NCI-H128 (cell line): Measurements from ENCODE around the gene CDH4.

Experiments
- DNase-seq: peaks from one replicate; lab custom pipeline; 2025; ENCODE audit not compliant: unreplicated experiment; lab: John Stamatoyannopoulos, UW

The CDH4 gene

DNA sequence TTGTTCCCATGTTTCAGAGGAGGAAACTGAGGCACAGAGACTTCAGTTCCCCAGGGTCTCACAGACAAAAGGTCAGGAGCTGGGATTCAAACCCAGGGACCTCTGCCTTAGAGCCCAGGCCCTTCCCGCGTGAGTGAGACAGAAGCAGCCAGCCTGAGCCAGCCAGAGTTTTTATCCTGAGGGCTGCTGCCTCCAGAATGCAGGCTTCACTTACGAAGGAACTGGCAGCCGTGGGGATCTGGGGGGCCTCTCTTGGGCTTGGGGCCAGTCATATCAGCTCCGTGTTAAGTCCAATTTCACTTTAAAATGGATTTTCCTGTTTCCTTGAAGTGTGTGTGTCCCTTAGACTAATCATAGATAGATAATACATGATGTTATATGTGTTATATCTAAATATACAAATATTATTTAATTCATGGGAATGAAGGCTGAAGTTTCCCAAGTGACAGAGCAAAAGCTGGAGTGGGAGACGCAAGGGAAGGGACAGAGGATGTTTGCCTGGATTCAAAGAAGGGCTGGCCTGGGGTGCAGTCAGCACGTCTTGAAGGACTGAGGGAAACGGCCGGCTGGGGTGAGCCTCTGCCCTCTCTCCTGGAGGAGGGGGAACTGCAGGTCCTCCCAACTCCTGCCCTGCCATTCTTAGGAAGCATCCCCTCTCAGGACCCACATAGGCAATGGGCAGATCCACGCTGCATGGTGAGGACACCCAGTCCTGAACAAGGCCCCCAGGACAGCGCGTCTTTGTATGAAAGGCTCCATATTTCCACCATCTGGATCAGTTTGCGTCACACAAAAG is 320.1 kb downstream of the CDH4 start:
- no peak for DNase-seq

DNA sequence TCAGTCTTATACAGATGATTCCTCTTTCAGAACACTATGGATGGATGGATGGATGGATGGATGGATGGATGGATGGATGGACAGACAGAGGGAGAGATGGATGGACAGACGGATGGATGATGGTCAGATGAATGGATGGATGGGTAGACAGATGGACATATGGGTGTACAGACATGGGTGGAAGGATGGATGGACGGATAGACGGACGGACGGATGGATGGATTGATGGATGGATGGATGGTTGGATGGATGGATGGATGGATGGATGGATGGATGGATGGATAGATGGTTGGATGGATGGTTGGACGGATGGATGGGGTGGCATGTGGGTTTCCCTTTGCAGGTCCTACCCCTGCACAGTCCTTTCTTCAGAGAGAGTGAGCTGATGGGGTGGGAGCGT is 320.7 kb downstream of the CDH4 start:
- no peak for DNase-seq

DNA sequence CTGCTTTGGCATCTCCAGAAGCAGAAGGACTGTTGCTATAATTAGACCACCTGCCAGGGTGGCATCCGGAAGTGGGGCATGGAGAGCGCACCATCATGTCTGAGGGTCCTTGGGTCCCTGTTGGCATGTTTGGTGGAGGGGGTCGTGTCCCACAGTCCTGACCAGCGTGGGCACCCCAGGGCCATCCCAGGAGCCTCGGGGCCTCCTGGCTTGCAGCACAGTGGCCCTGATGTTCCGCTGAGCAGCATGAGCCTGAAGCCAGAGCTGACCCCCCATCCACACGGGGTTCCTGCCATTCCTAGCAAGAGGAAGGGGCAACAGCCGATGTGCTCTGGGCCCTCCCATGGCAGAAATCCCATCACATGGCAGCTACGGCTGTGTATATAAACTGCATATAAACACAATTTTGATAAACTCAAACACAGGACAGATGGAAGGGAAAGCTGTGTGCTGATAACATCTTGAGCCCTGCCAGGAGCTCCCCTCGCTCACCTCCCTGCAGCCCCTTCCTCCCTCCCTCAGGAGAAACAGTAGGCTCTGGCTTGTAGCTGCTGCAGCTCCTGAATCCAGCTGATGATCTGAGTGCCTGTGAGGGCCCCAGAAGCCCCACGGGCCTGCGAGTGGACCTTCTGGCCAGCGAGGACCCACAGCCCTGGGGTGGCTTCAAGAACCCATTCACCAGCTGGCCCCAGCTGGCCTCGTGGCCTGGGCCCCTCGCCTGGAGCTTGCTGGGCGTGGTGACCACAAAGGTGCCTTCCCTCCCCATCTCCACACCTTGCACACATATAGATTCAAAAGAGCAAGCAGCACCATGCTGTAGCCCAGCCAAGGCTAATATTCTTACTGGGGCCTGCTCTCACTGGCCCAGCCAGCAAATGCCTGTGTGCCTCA is 321.6 kb downstream of the CDH4 start:
- DNase-seq, result no peak

DNA sequence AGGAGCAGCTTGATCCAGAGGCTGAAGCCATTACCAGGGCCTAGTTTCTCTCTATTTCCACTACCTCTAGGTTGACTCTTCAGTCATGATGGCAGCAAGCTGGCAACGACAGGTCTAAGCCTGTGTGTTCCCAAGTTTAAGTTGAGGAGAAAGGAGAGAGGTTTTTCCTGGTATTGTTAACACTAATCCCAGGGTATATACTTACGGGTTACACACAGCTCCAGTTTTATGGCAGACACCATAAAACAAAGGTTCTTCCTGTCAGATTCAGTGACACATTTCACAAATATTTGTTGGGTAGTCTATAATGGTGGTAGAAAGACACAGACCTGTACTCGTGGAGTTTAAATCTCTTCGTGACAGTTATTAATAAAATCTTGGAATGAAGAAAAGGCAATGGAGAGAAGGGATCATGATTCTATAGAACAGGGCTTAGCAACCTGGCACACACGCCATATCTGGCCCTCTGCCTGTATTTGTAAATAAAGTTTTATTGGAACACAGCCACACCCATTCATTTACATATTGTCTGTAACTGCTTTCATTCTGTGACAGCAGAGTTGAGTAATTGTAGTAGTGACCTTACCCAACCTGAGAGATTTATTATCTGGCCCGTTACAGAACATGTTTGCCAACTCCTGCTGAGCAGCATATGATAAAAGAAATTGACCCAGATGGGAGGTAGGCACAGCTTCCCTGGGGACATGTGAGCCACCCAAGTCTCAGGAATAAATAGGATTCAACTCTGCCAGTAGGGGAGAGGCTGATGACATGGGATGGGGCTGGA is 323.3 kb downstream of the CDH4 start:
- no peak for DNase-seq

DNA sequence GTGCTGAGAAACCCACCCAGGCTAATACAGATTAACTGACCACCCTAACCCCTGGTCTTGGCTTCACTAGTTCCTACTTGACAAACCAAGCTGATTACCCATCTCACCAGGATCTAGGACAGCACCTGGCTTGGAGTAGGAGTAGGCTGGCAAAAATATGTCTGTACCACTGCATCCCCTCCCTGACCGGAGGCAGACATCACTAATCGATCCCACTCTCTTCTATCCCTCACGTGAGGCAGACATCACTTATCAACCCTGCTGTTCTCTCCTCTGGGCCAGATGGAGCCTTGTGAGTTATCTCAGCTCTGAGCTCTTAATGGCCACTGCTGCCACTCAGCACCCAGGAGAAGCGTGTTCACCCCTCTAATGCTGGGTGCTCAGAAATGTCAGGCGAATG is 324.3 kb downstream of the CDH4 start:
- DNase-seq, result no peak

DNA sequence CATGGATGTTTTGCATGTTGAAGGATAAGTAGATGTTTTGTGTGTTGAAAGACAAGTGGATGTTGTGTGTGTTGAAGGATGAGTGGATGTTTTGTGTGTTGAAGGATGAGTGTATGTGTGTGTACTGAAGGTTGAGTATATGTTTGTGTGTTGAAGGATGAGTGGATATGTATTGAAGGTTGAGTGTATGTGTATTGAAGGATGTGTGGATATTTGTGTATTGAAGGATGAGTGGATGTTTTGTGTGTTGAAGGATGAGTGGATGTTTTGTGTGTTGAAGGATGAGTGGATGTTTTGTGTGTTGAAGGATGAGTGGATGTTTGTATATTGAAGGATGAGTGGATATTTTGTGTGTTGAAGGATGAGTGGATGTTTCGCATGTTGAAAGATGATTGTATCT is 325.0 kb downstream of the CDH4 start:
- no peak for DNase-seq

DNA sequence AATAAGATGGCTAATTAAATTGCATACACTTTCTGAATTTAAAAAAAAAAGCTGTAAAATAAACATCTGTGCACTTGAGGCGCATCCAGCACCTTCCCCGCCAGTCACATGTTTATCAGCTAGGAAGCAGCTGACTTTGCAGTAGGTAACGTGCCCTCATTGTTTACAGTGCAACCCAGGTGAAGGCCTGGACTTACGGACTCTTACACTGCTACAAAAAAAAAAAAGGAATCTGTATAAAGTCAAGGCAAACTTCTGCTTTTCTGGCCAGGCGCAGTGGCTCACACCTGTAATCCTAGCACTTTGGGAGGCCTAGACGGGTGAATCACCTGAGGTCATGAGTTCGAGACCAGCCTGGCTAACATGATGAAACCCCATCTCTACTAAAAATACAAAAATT is 327.8 kb downstream of the CDH4 start:
- no peak for DNase-seq

DNA sequence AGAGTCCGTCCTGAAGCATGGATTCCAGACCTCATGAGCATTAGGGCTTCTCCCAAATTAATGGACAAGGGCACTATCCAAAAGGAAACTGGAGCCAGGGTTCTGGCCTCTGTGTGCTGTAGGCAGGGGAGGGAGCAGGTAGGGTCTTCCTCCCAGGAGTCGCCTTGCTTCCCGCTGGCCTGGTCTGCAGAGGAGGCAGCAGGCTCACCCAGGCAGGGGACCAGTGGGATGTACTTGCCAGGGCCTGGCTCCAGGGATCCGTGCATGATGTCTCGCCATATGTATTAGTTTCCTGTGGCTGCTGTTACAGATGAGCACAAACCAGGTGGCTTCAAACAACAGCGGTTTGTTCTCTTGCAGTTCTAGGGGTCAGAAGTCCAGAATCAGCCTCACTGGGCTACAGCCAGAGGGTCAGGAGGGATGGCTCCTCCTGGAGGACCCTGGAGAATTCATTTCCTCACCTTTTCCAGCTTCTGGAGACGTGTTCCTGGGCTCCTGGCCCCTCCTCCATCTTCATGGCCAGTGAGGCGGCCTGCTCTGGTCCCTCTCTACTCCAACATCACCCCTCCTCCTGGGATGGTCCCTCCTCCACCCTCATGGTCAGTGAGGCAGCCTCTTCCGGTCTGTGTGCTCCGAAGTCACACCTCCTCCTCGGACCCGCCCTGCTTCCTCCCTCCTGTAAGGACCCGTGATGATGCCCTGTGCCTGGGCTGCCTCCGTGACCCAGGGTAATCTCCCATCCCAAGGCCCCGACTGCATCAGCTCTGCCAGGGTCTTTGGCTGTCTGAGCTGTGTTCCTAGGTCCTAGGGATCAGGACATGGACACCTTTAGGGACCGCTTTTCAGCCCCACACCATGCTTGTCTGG is 329.1 kb downstream of the CDH4 start:
- no peak for DNase-seq

DNA sequence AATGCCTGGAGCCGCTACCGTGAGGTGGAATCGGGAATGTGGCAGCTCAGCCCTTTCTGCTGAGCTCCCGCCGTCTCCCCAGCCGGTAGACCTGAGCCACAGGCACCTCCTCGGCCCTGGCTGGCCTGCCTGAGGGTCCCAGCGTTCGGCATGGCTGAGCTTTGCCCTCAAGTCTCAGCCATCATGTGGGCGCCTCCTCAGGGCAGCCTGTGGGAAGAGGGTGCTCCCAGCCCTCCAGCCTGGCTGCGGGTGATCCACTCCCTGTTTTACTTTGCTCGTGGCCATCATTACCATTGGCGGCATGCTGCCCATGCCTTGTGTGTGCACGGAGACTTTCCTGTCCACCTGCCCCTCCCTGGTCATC is 329.7 kb downstream of the CDH4 start:
- no peak for DNase-seq

DNA sequence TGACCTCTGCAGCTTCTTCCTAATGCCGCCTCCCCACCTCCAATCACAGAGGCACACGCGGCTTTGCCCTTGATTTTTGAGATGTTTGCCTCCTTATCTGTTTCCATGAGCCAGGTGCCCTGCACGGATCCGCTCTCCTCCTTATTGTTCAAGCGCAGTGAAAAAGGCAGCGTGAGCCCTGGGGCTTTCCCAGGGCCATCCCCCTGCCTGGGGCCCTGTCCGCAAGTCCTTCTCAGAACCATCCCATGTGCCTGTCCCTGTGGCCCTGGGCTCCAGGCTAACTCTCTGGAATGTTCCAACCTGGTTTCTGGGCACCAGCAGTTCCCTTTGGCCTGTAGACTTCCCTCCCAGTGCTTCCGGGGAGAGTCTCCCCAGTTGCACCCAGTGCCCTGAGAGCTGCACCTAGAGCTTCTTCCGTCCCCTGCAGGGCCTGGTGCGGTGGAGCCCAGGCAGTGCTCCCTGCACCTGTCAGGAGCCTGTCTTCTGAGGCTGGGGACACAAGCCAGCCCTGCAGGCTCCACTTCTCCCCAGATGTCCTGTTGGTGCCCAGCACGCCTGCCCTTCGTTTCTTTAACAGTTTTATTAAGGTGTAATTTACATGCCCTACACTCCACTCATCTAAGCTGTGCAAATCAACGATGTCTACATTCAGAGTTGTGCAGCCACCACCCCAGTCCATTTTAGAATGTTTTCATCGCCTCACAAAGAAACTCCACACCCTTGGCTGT is 330.3 kb downstream of the CDH4 start:
- no peak for DNase-seq

DNA sequence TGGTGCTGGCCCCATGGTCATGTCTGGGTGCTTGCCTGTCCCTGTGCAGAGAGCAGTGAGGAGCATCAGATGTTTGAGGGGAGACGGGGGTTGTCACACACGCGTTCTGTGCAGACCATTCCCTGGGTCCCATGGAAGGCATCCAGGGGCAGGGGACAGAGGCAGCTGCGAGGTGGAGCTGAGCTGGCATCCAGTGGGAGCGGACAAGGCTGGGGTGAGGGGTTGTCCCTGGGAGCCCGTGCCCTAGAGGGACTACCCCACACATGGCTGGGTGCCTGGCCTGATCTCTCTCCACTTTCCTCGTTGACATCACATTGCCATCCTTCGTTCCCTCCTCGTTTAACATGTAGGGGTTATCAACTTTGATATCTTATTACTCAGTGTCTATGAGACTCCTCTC is 331.3 kb downstream of the CDH4 start:
- DNase-seq, result no peak

DNA sequence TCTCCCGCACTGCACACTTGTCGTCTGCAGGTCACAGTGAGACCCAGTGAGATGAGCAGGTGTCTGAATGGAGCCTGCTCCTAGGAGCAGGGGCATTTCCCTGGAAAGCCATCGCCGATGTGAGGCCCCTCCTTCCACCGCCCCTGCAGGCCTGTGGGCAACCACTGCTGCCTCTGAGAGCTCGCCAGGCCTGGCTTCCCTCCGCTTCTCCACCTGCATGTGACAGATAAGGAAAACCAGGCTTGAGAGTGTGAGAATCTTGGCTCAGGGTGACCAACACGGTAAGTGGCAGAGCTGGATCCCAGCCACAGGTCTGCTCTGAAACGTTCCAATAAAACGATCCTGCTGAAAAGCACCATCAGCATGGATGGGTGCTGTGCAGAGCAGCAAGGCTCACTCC is 332.8 kb downstream of the CDH4 start:
- DNase-seq, result no peak

DNA sequence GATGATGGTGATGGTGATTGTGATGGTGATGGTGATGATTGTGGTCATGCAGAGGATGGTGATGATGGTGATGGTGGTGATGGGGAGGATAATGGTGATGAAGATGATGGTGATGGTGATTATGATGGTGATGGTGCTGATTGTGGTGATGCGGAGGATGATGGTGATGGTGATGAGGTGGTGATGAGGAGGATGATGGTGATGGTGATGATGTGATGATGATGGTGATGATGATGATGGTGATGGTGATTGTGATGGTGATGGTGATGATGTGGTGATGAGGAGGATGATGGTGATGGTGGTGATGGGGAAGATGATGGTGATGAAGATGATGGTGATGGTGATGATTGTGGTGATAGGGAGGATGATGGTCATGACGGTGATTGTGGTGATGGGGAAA is 333.7 kb downstream of the CDH4 start:
- no peak for DNase-seq

DNA sequence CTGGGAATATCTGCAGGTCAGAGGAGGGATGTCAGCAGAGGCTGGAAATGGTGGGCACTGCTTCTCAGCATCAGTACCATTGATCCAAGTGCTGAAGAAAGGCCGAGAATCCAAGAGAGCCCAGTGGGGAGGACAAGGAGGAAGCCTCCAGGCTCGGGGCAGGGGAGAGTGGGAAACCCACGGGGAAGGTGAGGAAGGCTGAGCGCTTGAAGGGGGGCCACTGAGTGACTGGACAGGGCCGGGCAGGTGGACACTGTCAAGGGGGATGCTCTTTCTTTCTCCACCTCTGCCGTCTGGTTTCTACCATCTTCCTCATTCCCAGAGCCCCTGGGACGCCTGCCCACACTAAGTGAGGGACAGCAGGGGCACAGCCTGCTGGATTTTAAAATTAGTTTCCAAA is 335.0 kb downstream of the CDH4 start:
- DNase-seq, result no peak

DNA sequence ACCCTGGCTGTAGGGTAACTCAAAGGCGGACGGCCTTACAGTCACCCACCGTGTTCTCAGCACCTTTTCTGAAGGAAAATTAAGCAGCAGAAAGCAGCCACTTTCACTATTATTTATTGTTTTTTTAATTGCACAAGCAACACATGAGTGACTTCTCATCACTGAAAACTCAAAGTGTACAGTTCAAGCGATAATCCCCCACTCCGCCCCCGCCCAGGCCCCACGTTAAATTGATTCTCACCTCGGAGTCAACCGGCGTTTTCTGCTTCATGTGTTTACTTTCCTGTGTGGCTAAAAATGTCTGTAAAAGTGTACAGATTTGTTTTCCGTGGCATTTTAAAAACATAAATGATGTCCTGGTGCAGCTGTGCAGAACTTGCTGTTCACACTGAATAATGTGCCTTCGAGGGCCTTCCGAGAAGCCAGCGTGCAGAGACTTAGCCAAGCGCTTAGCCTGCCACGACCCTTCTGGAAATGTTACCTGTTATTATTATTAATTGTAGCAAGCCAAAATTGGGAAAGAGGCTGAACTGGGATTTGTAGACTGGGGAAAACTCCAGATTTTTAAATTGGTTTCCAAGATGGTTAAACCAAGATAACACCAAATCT is 335.7 kb downstream of the CDH4 start:
- no peak for DNase-seq

DNA sequence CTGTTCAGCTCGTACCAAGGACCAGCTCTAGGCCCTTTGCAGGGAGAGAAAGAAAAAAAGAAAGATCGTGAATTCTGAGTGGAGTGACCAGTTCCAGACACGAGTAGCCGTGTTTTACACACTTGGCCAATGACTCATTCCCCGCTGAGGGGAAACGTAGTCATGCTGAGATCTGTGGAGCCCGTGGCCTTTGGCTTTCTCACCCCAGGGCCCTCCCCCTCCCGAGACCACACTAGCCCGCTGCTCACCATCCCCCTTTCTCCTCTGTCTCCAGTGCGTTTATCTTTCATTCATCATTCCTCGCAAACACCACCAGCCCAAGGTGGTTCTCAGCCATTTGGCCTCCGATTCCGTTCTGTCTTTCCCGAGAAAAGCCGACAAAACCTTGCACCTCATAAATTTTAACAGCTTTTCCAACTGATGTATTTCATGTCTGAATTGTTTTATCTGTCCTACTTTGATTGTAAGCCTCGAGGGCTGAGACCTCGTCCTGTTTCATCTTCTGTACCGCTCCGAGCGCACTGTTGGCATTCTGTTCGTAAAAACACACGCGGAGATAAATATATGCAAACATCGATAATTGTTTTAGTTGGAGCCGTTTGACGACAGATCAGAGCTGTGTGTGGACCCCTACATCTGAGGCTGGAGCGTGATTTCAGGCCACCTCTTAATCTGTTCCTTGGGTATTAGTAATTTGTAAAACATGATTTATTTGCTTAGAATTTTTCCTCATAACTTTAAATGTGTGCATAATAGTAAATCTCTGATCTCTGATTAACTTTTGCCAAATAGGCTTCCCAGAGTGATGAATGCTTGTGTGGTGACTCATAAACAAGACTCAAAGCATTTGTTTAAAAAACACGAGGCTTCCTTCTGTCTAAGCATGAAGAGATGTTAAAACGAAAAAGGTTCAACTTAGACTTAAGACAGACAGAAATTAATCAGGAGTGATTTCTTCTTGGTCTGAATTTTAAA is 336.6 kb downstream of the CDH4 start:
- no peak for DNase-seq

DNA sequence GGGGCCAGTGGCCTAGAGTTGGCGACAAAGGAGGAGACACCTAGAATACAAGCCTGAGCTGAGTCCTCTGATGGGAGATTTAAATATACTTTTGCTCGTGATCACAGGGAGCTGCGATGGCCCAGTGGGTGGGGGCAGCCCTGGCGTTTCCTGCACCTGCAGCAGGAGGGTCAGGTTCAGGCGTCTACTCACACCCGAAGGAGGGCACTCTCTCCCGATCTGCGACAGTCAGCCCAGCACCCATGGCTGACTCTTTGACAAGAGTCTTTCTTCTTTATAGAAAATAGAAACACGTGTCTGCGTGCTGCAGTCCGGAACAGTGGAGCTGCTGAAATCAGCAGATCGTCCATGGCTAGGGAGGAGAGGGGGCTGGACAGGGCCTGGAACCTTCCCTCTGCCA is 338.2 kb downstream of the CDH4 start:
- no peak for DNase-seq

DNA sequence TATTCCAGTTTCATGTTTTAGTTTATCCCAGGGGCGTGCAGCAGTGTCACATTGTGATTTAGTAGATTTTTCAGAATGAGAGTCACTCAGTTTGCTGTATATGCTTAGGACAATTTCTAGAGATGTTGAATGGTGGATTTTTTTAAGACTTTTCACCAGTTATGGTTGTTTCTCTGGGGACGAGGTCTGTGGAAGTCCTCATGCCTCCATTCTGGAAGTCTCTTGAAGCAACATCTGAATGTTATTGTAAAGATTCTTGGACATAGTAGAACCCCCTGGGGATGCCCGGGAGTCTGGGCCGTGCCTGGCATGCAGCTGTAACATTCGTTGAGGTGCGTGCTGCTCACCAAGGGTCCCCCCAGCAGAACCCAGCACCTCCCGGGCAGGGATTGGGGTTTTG is 341.5 kb downstream of the CDH4 start:
- DNase-seq, result no peak

DNA sequence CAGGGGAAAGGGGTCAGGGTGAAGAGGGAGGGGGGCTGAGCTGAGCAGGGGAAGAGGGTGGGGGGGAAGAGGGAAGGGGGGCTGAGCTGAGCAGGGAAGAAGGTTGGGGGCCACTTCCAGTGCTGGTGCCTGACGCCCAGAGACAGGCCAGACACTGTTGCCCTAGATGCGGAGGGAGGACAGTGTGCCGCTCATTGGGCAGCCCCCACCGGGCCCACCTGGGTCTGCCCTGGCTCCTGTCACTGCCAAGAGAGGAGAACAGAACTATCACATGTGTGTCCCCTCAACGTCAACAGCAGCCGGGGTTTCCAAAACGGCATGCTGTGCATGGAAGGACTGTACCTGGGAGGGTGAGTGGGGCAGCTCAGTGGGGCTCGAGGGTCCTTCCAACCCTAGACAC is 342.1 kb downstream of the CDH4 start:
- no peak for DNase-seq
